ENCODE measurements around the gene HSD17B1. TPM values are rescaled to one million over a fixed set of nuclear protein-coding genes. Genes with fewer than 3 reads are reported as not detected.

HSD17B1 gene
- 0.53 and 0.57 TPM in 2 replicates for total RNA-seq

GRCh38 chr17:42552736-42553135 lies at the start of gene HSD17B1:
Gene HSD17B1 (plus strand): TSS chr17:42552923. CDS start chr17:42552934, 11 bp downstream.

GRCh38 chr17:42536048-42536371 lies 16.7 kb upstream of the HSD17B1 start, which contains the start of gene NAGLU:
Gene NAGLU (plus strand): TSS chr17:42536241. CDS start chr17:42536273, 32 bp downstream.

GRCh38 chr17:42561897-42562387 lies 9.2 kb downstream of the HSD17B1 start, which contains the start of gene COASY:
Gene COASY (plus strand): TSS chr17:42562148. CDS start chr17:42562623, 475 bp downstream.

GRCh38 chr17:42566883-42567573 lies 14.3 kb downstream of the HSD17B1 start, which contains the start of gene MLX:
Gene MLX (plus strand): TSS chr17:42567100. CDS start chr17:42567125, 25 bp downstream.

GRCh38 chr17:42577532-42578281 lies 25.0 kb downstream of the HSD17B1 start, which contains the start of gene PSMC3IP:
Gene PSMC3IP (minus strand): TSS chr17:42577729. CDS start chr17:42577686, 43 bp downstream.

Other genes starting within 250 kb of the HSD17B1 start
- gene STAT3, start 164.5 kb upstream of the HSD17B1 start, total RNA-seq = 153 and 160 TPM in 2 replicates
- gene CAVIN1, start 129.7 kb upstream of the HSD17B1 start, total RNA-seq = 947 and 968 TPM in 2 replicates
- 32.4 and 38.1 TPM in 2 replicates for gene ATP6V0A1, start 94.0 kb upstream of the HSD17B1 start, total RNA-seq
- 18.1 and 23.1 TPM in 2 replicates for gene NAGLU, start 16.7 kb upstream of the HSD17B1 start, total RNA-seq
- 25.1 and 31.0 TPM in 2 replicates for gene COASY, start 9.2 kb downstream of the HSD17B1 start, total RNA-seq
- gene MLX, start 14.2 kb downstream of the HSD17B1 start, total RNA-seq = 29.7 and 36.4 TPM in 2 replicates
- gene PSMC3IP, start 24.8 kb downstream of the HSD17B1 start, total RNA-seq = 11.0 and 14.5 TPM in 2 replicates
- gene RETREG3, start 56.5 kb downstream of the HSD17B1 start, total RNA-seq = 37.2 and 42.7 TPM in 2 replicates
- gene TUBG1, start 56.8 kb downstream of the HSD17B1 start, total RNA-seq = 48.5 and 73.7 TPM in 2 replicates
- gene TUBG2, start 106.4 kb downstream of the HSD17B1 start, total RNA-seq = 8.4 and 9.3 TPM in 2 replicates
- gene PLEKHH3, start 124.1 kb downstream of the HSD17B1 start, total RNA-seq = 5.2 and 7.4 TPM in 2 replicates
- gene CCR10, start 128.9 kb downstream of the HSD17B1 start, total RNA-seq = 1.1 and 1.9 TPM in 2 replicates
- 29.8 and 35.5 TPM in 2 replicates for gene CNTNAP1, start 129.6 kb downstream of the HSD17B1 start, total RNA-seq
- 21.3 TPM in 2 replicates for gene EZH1, start 192.1 kb downstream of the HSD17B1 start, total RNA-seq
- gene RAMP2, start 208.3 kb downstream of the HSD17B1 start, total RNA-seq = 1.5 and 2.4 TPM in 2 replicates
- 36.4 and 45.0 TPM in 2 replicates for gene VPS25, start 220.5 kb downstream of the HSD17B1 start, total RNA-seq
- gene WNK4, start 227.7 kb downstream of the HSD17B1 start, total RNA-seq = 0.50 and 0.66 TPM in 2 replicates
- 46.9 and 52.5 TPM in 2 replicates for gene COA3, start 245.8 kb downstream of the HSD17B1 start, total RNA-seq
- gene CNTD1, start 245.9 kb downstream of the HSD17B1 start, total RNA-seq = not detected in 2 replicates

Measured in thoracic aorta endothelial cell (primary cell).